Hepatocyte (in vitro differentiated cells): Measurements from ENCODE around the gene NFIX.

ENCODE experiments used
- CTCF ChIP-seq: fragments of 200-600 bp; sonication (generic); IDR thresholded peaks from 2 replicates; pipeline ENCODE4 v1.5.1; 2016; ENCODE audit warnings: antibody characterized with exemption, mild to moderate bottlenecking; ENCODE audit not compliant: poor library complexity
- EZH2 ChIP-seq: fragments of 200-600 bp; sonication (generic); IDR thresholded peaks from 2 replicates; pipeline ENCODE4 v1.6.1; 2016; ENCODE audit warnings: antibody characterized with exemption, mild to moderate bottlenecking, borderline replicate concordance
- EZH2phosphoT487 ChIP-seq: fragments of 200-600 bp; sonication (generic); IDR thresholded peaks from one replicate; pipeline ENCODE4 v1.6.1; 2018; ENCODE audit warnings: antibody characterized with exemption, mild to moderate bottlenecking, low read depth, moderate library complexity; ENCODE audit not compliant: unreplicated experiment, severe bottlenecking

GRCh38 chr19:13112555-13112954, 117.3 kb downstream of the NFIX start:
- TF ChIP-seq CTCF (no peak), EZH2 (no peak), EZH2phosphoT487 (no peak)
